H1 (cell line): ENCODE results near the gene CSTF2T. TPM values are rescaled to one million over a fixed set of nuclear protein-coding genes. Genes with fewer than 3 reads are reported as not detected.

Experiments
- CTCF ChIA-PET: fragments of 300-600 bp; sonication (Branson Sonifier 250); formaldehyde crosslinking; loops from one replicate; lab custom pipeline; 2021; ENCODE audit not compliant: partially characterized antibody; lab: Charles Lee
- POLR2A ChIA-PET: fragments of 300-600 bp; sonication (Branson Sonifier 250); formaldehyde crosslinking; loops from one replicate; lab custom pipeline; 2021; ENCODE audit warnings: inconsistent platforms; ENCODE audit not compliant: partially characterized antibody; lab: Charles Lee
- DNase-seq, 2 experiments: peaks; one replicate each; pipeline versions ENCODE4 v3.0.0 to v3.0.0-alpha.2; 2010 to 2022; ENCODE audit warnings: low spot score in 2 of 2, low read depth in 1 of 2, mixed read lengths in 1 of 2
- FAIRE-seq: peaks from 2 replicates; lab custom pipeline; 2011; peaks lifted over from hg19 to GRCh38; lab: Jason Lieb, UNC
- H2AFZ ChIP-seq: 2 replicates; pipeline ENCODE4 v1.8.1; 2012; ENCODE audit warnings: low read length, inconsistent platforms
- H2AK5ac ChIP-seq: 2 replicates; pipeline ENCODE4 v1.6.1; 2013; ENCODE audit warnings: low read depth, low read length
- H2BK120ac ChIP-seq: replicated peaks from 2 replicates; pipeline ENCODE3; 2013; ENCODE audit warnings: low read depth, low read length, inconsistent platforms
- H2BK12ac ChIP-seq: 2 replicates; pipeline ENCODE4 v1.6.1; 2013; ENCODE audit warnings: low read depth, low read length
- H2BK15ac ChIP-seq: 2 replicates; pipeline ENCODE4 v1.6.1; 2013; ENCODE audit warnings: low read length
- H2BK20ac ChIP-seq: 2 replicates; pipeline ENCODE4 v1.6.1; 2013; ENCODE audit warnings: low read length
- H2BK5ac ChIP-seq: 2 replicates; pipeline ENCODE4 v1.6.1; 2013; ENCODE audit warnings: low read depth, low read length
- H3K14ac ChIP-seq: 2 replicates; pipeline ENCODE4 v1.6.1; 2013; ENCODE audit warnings: inconsistent platforms; ENCODE audit not compliant: insufficient read length
- H3K18ac ChIP-seq: 2 replicates; pipeline ENCODE4 v1.6.1; 2013; ENCODE audit warnings: low read length; ENCODE audit errors: extremely low read depth
- H3K23ac ChIP-seq: 2 replicates; pipeline ENCODE4 v1.6.1; 2013; ENCODE audit warnings: inconsistent platforms; ENCODE audit not compliant: insufficient read length
- H3K23me2 ChIP-seq: 2 replicates; pipeline ENCODE4 v1.6.1; 2013; ENCODE audit warnings: low read depth, low read length
- H3K27ac ChIP-seq: 2 replicates; pipeline ENCODE4 v1.6.1; 2011; ENCODE audit warnings: low read depth, low read length, inconsistent platforms
- H3K27me3 ChIP-seq, 4 experiments: replicated peaks in 1 of 4; 1 replicate in 1 of 4; 2 replicates in 3 of 4; pipeline versions ENCODE4 v1.6.1 to v1.8.1; 2011 to 2013; ENCODE audit warnings: low read length in 3 of 4, mild to moderate bottlenecking in 3 of 4, inconsistent platforms in 2 of 4, mixed read lengths in 2 of 4, moderate library complexity in 1 of 4; ENCODE audit not compliant: control insufficient read depth in 3 of 4, insufficient read depth in 3 of 4; ENCODE audit errors: extremely low read depth in 1 of 4
- H3K36me3 ChIP-seq, 4 experiments: 2 replicates each; pipeline versions ENCODE4 v1.6.1 to v1.8.1; 2011 to 2013; ENCODE audit warnings: mild to moderate bottlenecking in 4 of 4, low read length in 3 of 4, moderate library complexity in 2 of 4, control low read depth in 1 of 4, inconsistent platforms in 1 of 4; ENCODE audit not compliant: insufficient read depth in 4 of 4, control insufficient read depth in 2 of 4
- H3K4ac ChIP-seq: replicated peaks from 2 replicates; pipeline ENCODE3; 2013; ENCODE audit warnings: low read length, low read depth, mixed read lengths, inconsistent platforms; ENCODE audit not compliant: insufficient read length
- H3K4me1 ChIP-seq, 4 experiments: replicated peaks in 1 of 4; 1 replicate in 1 of 4; 2 replicates in 3 of 4; pipeline versions ENCODE4 v1.6.1 to v1.8.1; 2011 to 2013; ENCODE audit warnings: low read length in 3 of 4, inconsistent platforms in 2 of 4, mixed read lengths in 1 of 4; ENCODE audit not compliant: insufficient read depth in 4 of 4, control insufficient read depth in 3 of 4
- H3K4me2 ChIP-seq, 2 experiments: 2 replicates each; pipeline versions ENCODE4 v1.6.1 to v1.8.1; 2011 to 2013; ENCODE audit warnings: low read depth in 2 of 2, low read length in 2 of 2, control low read depth in 1 of 2, inconsistent platforms in 1 of 2, mild to moderate bottlenecking in 1 of 2; ENCODE audit not compliant: insufficient read depth in 1 of 2
- H3K4me3 ChIP-seq, 4 experiments: fragments of 200-600, 300-600 bp in 1 of 4; sonication (generic), shearing (Covaris generic), sonication (Bioruptor Twin) in 1 of 4; 2 replicates each; pipeline versions ENCODE4 v1.5.1 to v1.8.1; 2011 to 2016; ENCODE audit warnings: low read length in 4 of 4, low read depth in 3 of 4, control low read depth in 2 of 4, inconsistent platforms in 2 of 4, mild to moderate bottlenecking in 2 of 4, mixed read lengths in 1 of 4, moderate library complexity in 1 of 4; ENCODE audit not compliant: insufficient read depth in 2 of 4; ENCODE audit errors: extremely low read depth in 1 of 4
- H3K56ac ChIP-seq: replicated peaks from 2 replicates; pipeline ENCODE3; 2013; ENCODE audit warnings: low read depth, mild to moderate bottlenecking, mixed read lengths, low read length, inconsistent platforms; ENCODE audit not compliant: insufficient read length
- H3K79me1 ChIP-seq: 2 replicates; pipeline ENCODE4 v1.6.1; 2013; ENCODE audit warnings: low read depth, low read length, control low read depth
- H3K79me2 ChIP-seq, 2 experiments: 2 replicates each; pipeline versions ENCODE4 v1.6.1 to v1.8.1; 2012 to 2013; ENCODE audit warnings: low read length in 2 of 2, mild to moderate bottlenecking in 2 of 2, inconsistent platforms in 1 of 2; ENCODE audit not compliant: insufficient read depth in 2 of 2, control insufficient read depth in 1 of 2
- H3K9ac ChIP-seq, 4 experiments: replicated peaks in 1 of 4; 1 replicate in 1 of 4; 2 replicates in 3 of 4; pipeline versions ENCODE4 v1.6.1 to v1.8.1; 2011 to 2013; ENCODE audit warnings: low read depth in 3 of 4, low read length in 3 of 4, control low read depth in 2 of 4, mild to moderate bottlenecking in 2 of 4, moderate library complexity in 2 of 4, inconsistent platforms in 1 of 4; ENCODE audit errors: extremely low read depth in 1 of 4
- H3K9me3 ChIP-seq, 2 experiments: 2 replicates each; pipeline versions ENCODE4 v1.6.1 to v1.8.1; 2012 to 2013; ENCODE audit warnings: mild to moderate bottlenecking in 2 of 2, moderate library complexity in 2 of 2, control low read depth in 1 of 2, inconsistent platforms in 1 of 2, low read depth in 1 of 2, low read length in 1 of 2, mixed read lengths in 1 of 2; ENCODE audit not compliant: insufficient read depth in 2 of 2
- H4K20me1 ChIP-seq, 2 experiments: replicated peaks in 1 of 2; 2 replicates each; pipeline versions ENCODE3 to v1.8.1; 2011 to 2013; ENCODE audit warnings: inconsistent platforms in 2 of 2, low read length in 2 of 2, mild to moderate bottlenecking in 1 of 2; ENCODE audit not compliant: insufficient read depth in 2 of 2, control insufficient read depth in 1 of 2
- H4K5ac ChIP-seq: 2 replicates; pipeline ENCODE4 v1.6.1; 2013; ENCODE audit warnings: low read length, low read depth, mixed read lengths, inconsistent platforms; ENCODE audit not compliant: insufficient read length
- H4K8ac ChIP-seq: 2 replicates; pipeline ENCODE4 v1.8.0; 2013; ENCODE audit warnings: mild to moderate bottlenecking, moderate library complexity, low read length, inconsistent platforms; ENCODE audit not compliant: insufficient read depth; ENCODE audit errors: extremely low read depth
- H4K91ac ChIP-seq: replicated peaks from 2 replicates; pipeline ENCODE3; 2013; ENCODE audit warnings: low read length, mixed read lengths, inconsistent platforms; ENCODE audit not compliant: insufficient read length
- PHF8 ChIP-seq: fragments of 200-600 bp; sonication (generic); conservative IDR thresholded peaks from 2 replicates; pipeline ENCODE4 v1.7.1; 2012; ENCODE audit warnings: low read depth, mild to moderate bottlenecking, inconsistent platforms, low read length, moderate library complexity
- POU5F1 ChIP-seq: IDR thresholded peaks from 2 replicates; pipeline ENCODE4 v1.6.1; 2011; ENCODE audit warnings: low read depth, mild to moderate bottlenecking, low read length, moderate library complexity
- SIN3A ChIP-seq, 2 experiments: IDR thresholded peaks in 1 of 2; conservative IDR thresholded peaks in 1 of 2; 2 replicates each; pipeline ENCODE4 v1.6.1; 2011 to 2012; ENCODE audit warnings: low read length in 2 of 2, improper control_type of control experiment in 1 of 2, low read depth in 1 of 2, mild to moderate bottlenecking in 1 of 2
- WGBS, 2 experiments: shearing (Covaris generic) in 1 of 2; methylation state at CpG; one replicate each; pipeline versions ENCODE4 v1.1.6 to v1.1.7; 2013 to 2015; ENCODE audit warnings: low lambda C conversion rate in 2 of 2, mixed read lengths in 2 of 2, inconsistent platforms in 1 of 2, low coverage in 1 of 2, missing lambda C conversion rate in 1 of 2; ENCODE audit not compliant: insufficient replicate concordance in 2 of 2, insufficient coverage in 1 of 2, insufficient read length in 1 of 2; ENCODE audit errors: extremely low coverage in 1 of 2, missing lambda C conversion rate in 1 of 2; 5-methylcytosine and 5-hydroxymethylcytosine counted together
- polyA plus RNA-seq, 7 experiments: library from polyadenylated mRNA; depleted of rRNA in 3 of 7; stranded (reverse) in 5 of 7; unstranded in 2 of 7; fragments of >200 nt in 5 of 7; fragments of 200-250 nt in 2 of 7; gene quantifications; 1 replicate in 5 of 7; 2 replicates in 1 of 7; 4 replicates in 1 of 7; pipeline versions ENCODE4 v1.2.1 to v1.2.3, GENCODE V29; 2011 to 2013; ENCODE audit warnings: missing spikeins in 2 of 7, mixed read lengths in 2 of 7
- total RNA-seq: library from RNA; stranded (reverse); fragmentation: NEBNext Ultra II Directional; extraction: Animal tissue kit (Norgen Biotek cat#: 25700); gene quantifications from 2 replicates; pipeline ENCODE4 v1.2.1, GENCODE V29; 2021

Gene CSTF2T
- total and polyA plus RNA-seq, 2 of the 8 experiments (the other 6 are each of a cell fraction or from before 2014, with no cell fraction given) = 9.4 to 32.4 TPM

- Histone ChIP-seq H3K27me3 (no peaks in the 10 kb centered on the region), H3K56ac (no peak overlapping the region), H3K9me3 (no peaks in the 10 kb centered on the region), H3K4me3 (peak overlapping the region; percentile 83 to 97 (median 93)), H3K27ac (peak overlapping the region; percentile 100), H2BK120ac (no peak overlapping the region), H4K91ac (no peak overlapping the region), H2BK15ac (no peak overlapping the region), H2BK5ac (peak overlapping the region; percentile 100), H2AFZ (peak overlapping the region; percentile 100), H3K4ac (peak overlapping the region; percentile 60), H3K4me1 (peaks cover 2 to 13% (median 8%) of the 10 kb centered on the region in 4 experiments; a peak in 6 of 7 replicates), H4K20me1 (peaks cover 2% of the 10 kb centered on the region in 2 experiments), H2BK12ac (peak overlapping the region; percentile 4; the same call in 1 of the 2 replicates), H2BK20ac (no peak overlapping the region), H3K36me3 (peaks cover 0 to 13% (median 0%) of the 10 kb centered on the region in 4 experiments; a peak in 1 of 8 replicates), H3K79me2 (peaks cover 15 to 38% of the 10 kb centered on the region in 2 experiments), H3K14ac (no peak overlapping the region), H3K18ac (peak overlapping the region; percentile 96), H3K9ac (peak overlapping the region; percentile 81 to 98 (median 98)), H2AK5ac (no peak overlapping the region), H4K5ac (peak overlapping the region; percentile 67), H3K23me2 (peaks cover 5% of the 10 kb centered on the region), H3K4me2 (peak overlapping the region; percentile 86 to 93), H4K8ac (peak overlapping the region; percentile 100), H3K23ac (no peak overlapping the region), H3K79me1 (peaks cover 10% of the 10 kb centered on the region)
- POLR2A ChIA-PET = interaction anchor here (0.9 kb wide), 1 partner anchor 10 kb away, joined by 3 read pairs; no protein-coding TSS in a partner anchor
- WGBS, 2 experiments = 4% methylated on average over 14 of the region's 14 CpGs; no CpG with 5 or more reads in 1 of the 2 experiments
- CTCF ChIA-PET = interaction anchor here (0.9 kb wide), 1 partner anchor 56 kb away, joined by 3 read pairs; no protein-coding TSS in a partner anchor
- no peak for FAIRE-seq
- no peak for DNase-seq
- peak in 1 of 2 experiments; percentile 51; a peak in 1 of 4 replicates for TF ChIP-seq SIN3A (conservative IDR thresholded peaks at IDR 0.05 in 1 of 2, IDR thresholded peaks at IDR 0.05 in 1 of 2; ENCODE audit: low read depth in 1 of 2, low read length in 2 of 2)
- TF ChIP-seq PHF8 = peak; percentile 80
- no peak for TF ChIP-seq POU5F1
Measured at GRCh38 chr10:51699145-51699474, 285 bp downstream of the CSTF2T start.
